Body of pancreas (tissue), 4 donors: ENCODE data around the gene CTXND1.

Experiments
- POLR2A ChIP-seq, 3 donors: fragments of 450-650 bp; IDR thresholded peaks; one replicate each; pipeline ENCODE4 v1.6.1; 2016; ENCODE audit warnings: antibody characterized with exemption in 3 of 3, mild to moderate bottlenecking in 2 of 3
- TF ChIP-seq, protein P1 (sequence below), 7 experiments: fragments of 450-650 bp in 4 of 7; fragments of 200-600 bp in 3 of 7; sonication (generic) in 3 of 7; IDR thresholded peaks; one replicate each; pipeline ENCODE4 v1.5.1; 2016 to 2019; ENCODE audit warnings: antibody characterized with exemption in 7 of 7

GRCh38 chr15:80179935-80180334 lies 72.1 kb downstream of the CTXND1 start:
- TF ChIP-seq, protein P1, sequence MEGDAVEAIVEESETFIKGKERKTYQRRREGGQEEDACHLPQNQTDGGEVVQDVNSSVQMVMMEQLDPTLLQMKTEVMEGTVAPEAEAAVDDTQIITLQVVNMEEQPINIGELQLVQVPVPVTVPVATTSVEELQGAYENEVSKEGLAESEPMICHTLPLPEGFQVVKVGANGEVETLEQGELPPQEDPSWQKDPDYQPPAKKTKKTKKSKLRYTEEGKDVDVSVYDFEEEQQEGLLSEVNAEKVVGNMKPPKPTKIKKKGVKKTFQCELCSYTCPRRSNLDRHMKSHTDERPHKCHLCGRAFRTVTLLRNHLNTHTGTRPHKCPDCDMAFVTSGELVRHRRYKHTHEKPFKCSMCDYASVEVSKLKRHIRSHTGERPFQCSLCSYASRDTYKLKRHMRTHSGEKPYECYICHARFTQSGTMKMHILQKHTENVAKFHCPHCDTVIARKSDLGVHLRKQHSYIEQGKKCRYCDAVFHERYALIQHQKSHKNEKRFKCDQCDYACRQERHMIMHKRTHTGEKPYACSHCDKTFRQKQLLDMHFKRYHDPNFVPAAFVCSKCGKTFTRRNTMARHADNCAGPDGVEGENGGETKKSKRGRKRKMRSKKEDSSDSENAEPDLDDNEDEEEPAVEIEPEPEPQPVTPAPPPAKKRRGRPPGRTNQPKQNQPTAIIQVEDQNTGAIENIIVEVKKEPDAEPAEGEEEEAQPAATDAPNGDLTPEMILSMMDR (IDR thresholded peaks at IDR 0.05), result no peak
- TF ChIP-seq POLR2A (IDR thresholded peaks at IDR 0.05), result no peak
